MM.1S (cell line): Measurements from ENCODE around the gene RANBP6.
A peak's percentile ranks its signal among the peaks of the same experiment; 100 is the strongest.

ENCODE experiments used
- DNase-seq: peaks from one replicate; pipeline ENCODE4 v3.0.0-alpha.2; 2015
- H2AFZ ChIP-seq: fragments of 300-600 bp; sonication (generic); 2 replicates; pipeline ENCODE4 v1.6.0; 2016; ENCODE audit warnings: antibody characterized with exemption, low read length
- H3F3A ChIP-seq: fragments of 300-600 bp; sonication (generic); 2 replicates; pipeline ENCODE4 v1.6.1; 2016; ENCODE audit warnings: mild to moderate bottlenecking, antibody characterized with exemption, low read length, moderate library complexity, mixed read lengths; ENCODE audit not compliant: insufficient read depth
- H3K27ac ChIP-seq: fragments of 300-600 bp; sonication (generic); 2 replicates; pipeline ENCODE4 v1.5.1; 2016; ENCODE audit warnings: mild to moderate bottlenecking, low read length
- H3K27me3 ChIP-seq: fragments of 300-600 bp; sonication (generic); replicated peaks from 2 replicates; pipeline ENCODE4 v1.6.0; 2016; ENCODE audit warnings: low read length; ENCODE audit not compliant: insufficient read depth
- H3K36me3 ChIP-seq: fragments of 300-600 bp; sonication (generic); replicated peaks from 2 replicates; pipeline ENCODE4 v1.6.1; 2016; ENCODE audit warnings: mild to moderate bottlenecking, low read length, mixed read lengths; ENCODE audit not compliant: insufficient read depth
- H3K4me1 ChIP-seq: fragments of 300-600 bp; sonication (generic); 2 replicates; pipeline ENCODE4 v1.6.1; 2016; ENCODE audit warnings: low read length, mixed read lengths
- H3K4me2 ChIP-seq: fragments of 300-600 bp; sonication (generic); 2 replicates; pipeline ENCODE4 v1.6.0; 2016; ENCODE audit warnings: low read depth, low read length
- H3K4me3 ChIP-seq: fragments of 300-600 bp; sonication (generic); 2 replicates; pipeline ENCODE4 v1.5.1; 2016; ENCODE audit warnings: low read length, mixed read lengths
- H3K79me2 ChIP-seq: fragments of 300-600 bp; sonication (generic); 2 replicates; pipeline ENCODE4 v1.6.1; 2016; ENCODE audit warnings: mixed run types, low read length, mixed read lengths
- H3K9ac ChIP-seq: fragments of 300-600 bp; sonication (generic); 2 replicates; pipeline ENCODE4 v1.6.1; 2016; ENCODE audit warnings: low read length, mixed read lengths
- H3K9me2 ChIP-seq: fragments of 300-600 bp; sonication (generic); replicated peaks from 2 replicates; pipeline ENCODE4 v1.6.1; 2016; ENCODE audit warnings: mild to moderate bottlenecking, low read length, mixed read lengths; ENCODE audit not compliant: insufficient read depth
- H3K9me3 ChIP-seq: fragments of 300-600 bp; sonication (generic); replicated peaks from 2 replicates; pipeline ENCODE4 v1.6.1; 2016; ENCODE audit warnings: mild to moderate bottlenecking, low read length, mixed read lengths; ENCODE audit not compliant: insufficient read depth
- H4K20me1 ChIP-seq: fragments of 300-600 bp; sonication (generic); 2 replicates; pipeline ENCODE4 v1.6.1; 2016; ENCODE audit warnings: mild to moderate bottlenecking, low read length, moderate library complexity, mixed read lengths; ENCODE audit not compliant: insufficient read depth
- EZH2 ChIP-seq: fragments of 300-600 bp; sonication (generic); optimal IDR thresholded peaks from 2 replicates; pipeline ENCODE3; 2017; ENCODE audit warnings: low read depth, mild to moderate bottlenecking, antibody characterized with exemption, low read length, mixed read lengths
- EZH2phosphoT487 ChIP-seq: fragments of 300-600 bp; sonication (generic); IDR thresholded peaks from 2 replicates; pipeline ENCODE4 v1.6.1; 2018; ENCODE audit warnings: antibody characterized with exemption, low read length
- TF ChIP-seq, protein P1 (sequence below): fragments of 300-600 bp; sonication (generic); IDR thresholded peaks from 2 replicates; pipeline ENCODE4 v1.5.1; 2016; ENCODE audit warnings: antibody characterized with exemption, low read length, mixed read lengths

The RANBP6 gene

DNA sequence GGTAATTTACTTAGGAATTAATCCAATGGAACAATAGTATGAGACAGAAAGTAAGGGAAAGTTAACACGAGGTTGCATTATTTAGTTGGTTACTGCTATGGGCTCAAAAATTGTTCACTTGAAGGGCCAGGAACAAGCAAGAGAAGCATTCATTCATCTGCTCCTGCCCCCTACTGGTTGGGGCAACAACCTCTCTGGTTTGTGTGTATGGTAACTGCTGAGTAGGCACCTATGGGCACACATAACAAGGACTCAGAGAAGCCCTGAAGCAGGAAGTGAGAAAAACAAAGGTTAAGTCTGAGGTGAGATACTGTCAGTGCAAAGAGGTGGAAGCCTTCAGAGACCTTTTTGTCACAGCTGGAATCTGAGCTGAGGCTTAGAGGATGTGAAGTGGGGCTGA lies 34.4 kb upstream of the RANBP6 start:
- Histone ChIP-seq H3K27ac (no peak overlapping the region; the same call in 1 of the 2 replicates), H3K79me2 (no peaks in the 10 kb centered on the region), H3K4me1 (peaks cover 24% of the 10 kb centered on the region; the same call in 1 of the 2 replicates), H2AFZ (no peak overlapping the region), H3K9ac (no peak overlapping the region), H3K4me2 (no peak overlapping the region), H3K9me2 (no peaks in the 10 kb centered on the region), H4K20me1 (no peaks in the 10 kb centered on the region), H3K9me3 (no peaks in the 10 kb centered on the region), H3K36me3 (no peaks in the 10 kb centered on the region), H3F3A (no peaks in the 10 kb centered on the region), H3K27me3 (no peaks in the 10 kb centered on the region), H3K4me3 (no peak overlapping the region)
- DNase-seq = peak; percentile 83
- TF ChIP-seq EZH2phosphoT487 = no peak
- TF ChIP-seq, protein P1, sequence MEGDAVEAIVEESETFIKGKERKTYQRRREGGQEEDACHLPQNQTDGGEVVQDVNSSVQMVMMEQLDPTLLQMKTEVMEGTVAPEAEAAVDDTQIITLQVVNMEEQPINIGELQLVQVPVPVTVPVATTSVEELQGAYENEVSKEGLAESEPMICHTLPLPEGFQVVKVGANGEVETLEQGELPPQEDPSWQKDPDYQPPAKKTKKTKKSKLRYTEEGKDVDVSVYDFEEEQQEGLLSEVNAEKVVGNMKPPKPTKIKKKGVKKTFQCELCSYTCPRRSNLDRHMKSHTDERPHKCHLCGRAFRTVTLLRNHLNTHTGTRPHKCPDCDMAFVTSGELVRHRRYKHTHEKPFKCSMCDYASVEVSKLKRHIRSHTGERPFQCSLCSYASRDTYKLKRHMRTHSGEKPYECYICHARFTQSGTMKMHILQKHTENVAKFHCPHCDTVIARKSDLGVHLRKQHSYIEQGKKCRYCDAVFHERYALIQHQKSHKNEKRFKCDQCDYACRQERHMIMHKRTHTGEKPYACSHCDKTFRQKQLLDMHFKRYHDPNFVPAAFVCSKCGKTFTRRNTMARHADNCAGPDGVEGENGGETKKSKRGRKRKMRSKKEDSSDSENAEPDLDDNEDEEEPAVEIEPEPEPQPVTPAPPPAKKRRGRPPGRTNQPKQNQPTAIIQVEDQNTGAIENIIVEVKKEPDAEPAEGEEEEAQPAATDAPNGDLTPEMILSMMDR = peak; percentile 74
- TF ChIP-seq EZH2 = no peak

DNA sequence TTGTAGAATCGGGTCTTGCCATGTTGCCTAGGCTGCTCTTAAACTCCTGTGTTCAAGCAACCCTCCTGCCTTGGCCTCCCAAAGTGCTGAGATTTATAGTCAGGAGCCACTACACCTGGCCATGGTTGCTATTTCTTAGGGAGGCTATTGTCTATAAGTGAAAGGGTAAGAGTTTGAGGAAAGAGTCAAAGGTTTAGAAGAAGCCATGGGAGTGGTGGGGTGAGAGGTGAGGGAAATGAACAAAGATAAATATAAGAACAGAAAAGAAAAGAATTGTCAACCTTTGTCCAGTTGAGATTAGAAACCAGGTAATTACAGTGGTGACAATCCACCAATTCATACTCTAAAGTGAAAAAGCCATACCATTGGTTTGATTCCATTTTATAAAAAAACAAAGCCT lies 32.6 kb upstream of the RANBP6 start:
- H3K4me1 ChIP-seq = peaks cover 24% of the 10 kb centered on the region; the same call in 1 of the 2 replicates
- no peaks in the 10 kb centered on the region for H4K20me1 ChIP-seq
- H3K79me2 ChIP-seq = no peaks in the 10 kb centered on the region
- H3F3A ChIP-seq = no peaks in the 10 kb centered on the region
- H3K9ac ChIP-seq = no peak overlapping the region
- no peak overlapping the region for H2AFZ ChIP-seq
- H3K36me3 ChIP-seq = no peaks in the 10 kb centered on the region
- DNase-seq = no peak
- no peak overlapping the region for H3K27ac ChIP-seq
- H3K27me3 ChIP-seq = no peaks in the 10 kb centered on the region
- no peaks in the 10 kb centered on the region for H3K9me3 ChIP-seq
- TF ChIP-seq EZH2phosphoT487 (no peak), EZH2 (no peak)
- TF ChIP-seq, protein P1 = no peak
- H3K4me3 ChIP-seq = no peak overlapping the region
- no peak overlapping the region for H3K4me2 ChIP-seq
- H3K9me2 ChIP-seq = no peaks in the 10 kb centered on the region

- Histone ChIP-seq H3K9ac (no peak overlapping the region), H3F3A (no peaks in the 10 kb centered on the region), H3K27me3 (no peaks in the 10 kb centered on the region), H3K4me3 (no peak overlapping the region), H3K9me2 (no peaks in the 10 kb centered on the region), H4K20me1 (no peaks in the 10 kb centered on the region), H2AFZ (no peak overlapping the region), H3K36me3 (no peaks in the 10 kb centered on the region), H3K4me2 (no peak overlapping the region), H3K27ac (no peak overlapping the region), H3K4me1 (peaks cover 20% of the 10 kb centered on the region; the same call in 1 of the 2 replicates), H3K79me2 (no peaks in the 10 kb centered on the region), H3K9me3 (no peaks in the 10 kb centered on the region)
- no peak for TF ChIP-seq EZH2
- no peak for TF ChIP-seq EZH2phosphoT487
- TF ChIP-seq, protein P1 = no peak
- DNase-seq = no peak
Measured at GRCh38 chr9:6047020-6047419, 31.6 kb upstream of the RANBP6 start.
